ENCODE data around the gene UBE2S. TPM values are rescaled to one million over a fixed set of nuclear protein-coding genes. Genes with fewer than 3 reads are reported as not detected.

The UBE2S gene
- total and polyA plus RNA-seq, 10 of the 15 experiments (the other 5 are each of a cell fraction or from before 2014, with no cell fraction given), result 2.3 to 640 (median 127) TPM

DNA sequence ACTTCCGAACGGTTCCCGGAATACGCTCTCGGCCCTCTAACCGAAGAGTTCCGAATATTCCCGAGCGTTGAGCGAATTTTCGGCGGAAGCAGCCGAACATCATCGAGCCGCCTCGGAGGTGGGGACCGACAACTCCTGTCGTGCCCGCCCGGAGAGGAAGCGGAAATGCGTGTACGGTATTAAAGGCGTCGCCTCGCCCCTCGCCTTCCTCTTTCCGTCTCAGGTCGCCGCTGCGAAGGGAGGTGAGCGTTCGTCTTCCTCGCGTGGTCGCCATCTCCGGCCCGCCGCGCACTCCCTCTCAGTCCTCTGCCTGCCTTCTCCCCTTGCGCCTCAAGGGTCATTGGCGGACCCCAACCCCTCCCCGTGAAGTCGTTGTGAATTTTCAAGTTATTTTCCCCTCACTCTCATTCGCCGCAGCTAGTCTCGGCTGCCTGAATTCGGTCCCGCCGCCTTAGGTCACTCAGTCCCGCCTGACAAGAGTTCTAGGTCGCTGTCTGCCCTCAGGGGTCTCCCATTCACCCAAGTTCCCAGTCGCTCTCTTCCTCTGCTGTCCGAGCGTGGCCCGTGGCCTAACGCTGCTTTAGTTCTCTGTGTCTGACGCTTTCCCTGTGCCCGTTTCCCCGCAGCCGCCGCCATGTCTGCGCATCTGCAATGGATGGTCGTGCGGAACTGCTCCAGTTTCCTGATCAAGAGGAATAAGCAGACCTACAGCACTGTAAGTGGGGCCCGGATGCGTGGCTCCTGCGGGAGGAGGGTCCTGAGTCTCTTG lies 21.7 kb downstream of the UBE2S start, which contains the start of gene RPL28 (continued):
- TF ChIP-seq, protein P1, sequence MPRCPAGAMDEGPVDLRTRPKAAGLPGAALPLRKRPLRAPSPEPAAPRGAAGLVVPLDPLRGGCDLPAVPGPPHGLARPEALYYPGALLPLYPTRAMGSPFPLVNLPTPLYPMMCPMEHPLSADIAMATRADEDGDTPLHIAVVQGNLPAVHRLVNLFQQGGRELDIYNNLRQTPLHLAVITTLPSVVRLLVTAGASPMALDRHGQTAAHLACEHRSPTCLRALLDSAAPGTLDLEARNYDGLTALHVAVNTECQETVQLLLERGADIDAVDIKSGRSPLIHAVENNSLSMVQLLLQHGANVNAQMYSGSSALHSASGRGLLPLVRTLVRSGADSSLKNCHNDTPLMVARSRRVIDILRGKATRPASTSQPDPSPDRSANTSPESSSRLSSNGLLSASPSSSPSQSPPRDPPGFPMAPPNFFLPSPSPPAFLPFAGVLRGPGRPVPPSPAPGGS (IDR thresholded peaks at IDR 0.05; ENCODE audit: borderline replicate concordance, insufficient read depth, low read depth, low read length, poor library complexity, severe bottlenecking), result peak; percentile 69
- TF ChIP-seq SUPT20H (IDR thresholded peaks at IDR 0.05; ENCODE audit: borderline replicate concordance, control insufficient read depth, low read depth, low read length), result no peak
- no peak for TF ChIP-seq KDM1A (IDR thresholded peaks at IDR 0.05; ENCODE audit: borderline replicate concordance)
- no peak for TF ChIP-seq ZNF217 (IDR thresholded peaks at IDR 0.05)
- no peak; a peak in 1 of 4 replicates for TF ChIP-seq ETV6 (conservative IDR thresholded peaks at IDR 0.05 in 1 of 2, IDR thresholded peaks at IDR 0.05 in 1 of 2; ENCODE audit: borderline replicate concordance in 1 of 2, low read depth in 1 of 2)
- peak; percentile 98 for TF ChIP-seq SMAD5 (IDR thresholded peaks at IDR 0.05; ENCODE audit: low read depth)
- TF ChIP-seq SIN3A (IDR thresholded peaks at IDR 0.05; ENCODE audit: low read depth, low read length), result peak; percentile 96
- TF ChIP-seq, protein P2, sequence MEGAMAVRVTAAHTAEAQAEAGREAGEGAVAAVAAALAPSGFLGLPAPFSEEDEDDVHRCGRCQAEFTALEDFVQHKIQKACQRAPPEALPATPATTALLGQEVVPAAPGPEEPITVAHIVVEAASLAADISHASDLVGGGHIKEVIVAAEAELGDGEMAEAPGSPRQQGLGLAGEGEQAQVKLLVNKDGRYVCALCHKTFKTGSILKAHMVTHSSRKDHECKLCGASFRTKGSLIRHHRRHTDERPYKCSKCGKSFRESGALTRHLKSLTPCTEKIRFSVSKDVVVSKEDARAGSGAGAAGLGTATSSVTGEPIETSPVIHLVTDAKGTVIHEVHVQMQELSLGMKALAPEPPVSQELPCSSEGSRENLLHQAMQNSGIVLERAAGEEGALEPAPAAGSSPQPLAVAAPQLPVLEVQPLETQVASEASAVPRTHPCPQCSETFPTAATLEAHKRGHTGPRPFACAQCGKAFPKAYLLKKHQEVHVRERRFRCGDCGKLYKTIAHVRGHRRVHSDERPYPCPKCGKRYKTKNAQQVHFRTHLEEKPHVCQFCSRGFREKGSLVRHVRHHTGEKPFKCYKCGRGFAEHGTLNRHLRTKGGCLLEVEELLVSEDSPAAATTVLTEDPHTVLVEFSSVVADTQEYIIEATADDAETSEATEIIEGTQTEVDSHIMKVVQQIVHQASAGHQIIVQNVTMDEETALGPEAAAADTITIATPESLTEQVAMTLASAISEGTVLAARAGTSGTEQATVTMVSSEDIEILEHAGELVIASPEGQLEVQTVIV (IDR thresholded peaks at IDR 0.05; ENCODE audit: borderline replicate concordance, partially characterized antibody), result no peak
- peak; percentile 90; the same call in 1 of the 2 replicates for TF ChIP-seq CBFB (IDR thresholded peaks at IDR 0.05; ENCODE audit: low read depth)
- no peak for TF ChIP-seq NFYB (IDR thresholded peaks at IDR 0.05; ENCODE audit: insufficient read depth, low read depth, low read length)
- TF ChIP-seq KLF5 (IDR thresholded peaks at IDR 0.05; ENCODE audit: partially characterized antibody), result peak; percentile 29
- TF ChIP-seq MYC (IDR thresholded peaks at IDR 0.05; ENCODE audit: insufficient read depth, insufficient read length, insufficient replicate concordance, low read length, severe bottlenecking), result no peak
- TF ChIP-seq, protein P3, sequence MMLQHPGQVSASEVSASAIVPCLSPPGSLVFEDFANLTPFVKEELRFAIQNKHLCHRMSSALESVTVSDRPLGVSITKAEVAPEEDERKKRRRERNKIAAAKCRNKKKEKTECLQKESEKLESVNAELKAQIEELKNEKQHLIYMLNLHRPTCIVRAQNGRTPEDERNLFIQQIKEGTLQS (IDR thresholded peaks at IDR 0.05; ENCODE audit: borderline replicate concordance, extremely low read depth, low read depth, low read length), result no peak
- no peak for TF ChIP-seq FOS (IDR thresholded peaks at IDR 0.05; ENCODE audit: borderline replicate concordance, extremely low read depth, insufficient read length)
- TF ChIP-seq YBX1 (IDR thresholded peaks at IDR 0.05), result no peak
- TF ChIP-seq, protein P4, sequence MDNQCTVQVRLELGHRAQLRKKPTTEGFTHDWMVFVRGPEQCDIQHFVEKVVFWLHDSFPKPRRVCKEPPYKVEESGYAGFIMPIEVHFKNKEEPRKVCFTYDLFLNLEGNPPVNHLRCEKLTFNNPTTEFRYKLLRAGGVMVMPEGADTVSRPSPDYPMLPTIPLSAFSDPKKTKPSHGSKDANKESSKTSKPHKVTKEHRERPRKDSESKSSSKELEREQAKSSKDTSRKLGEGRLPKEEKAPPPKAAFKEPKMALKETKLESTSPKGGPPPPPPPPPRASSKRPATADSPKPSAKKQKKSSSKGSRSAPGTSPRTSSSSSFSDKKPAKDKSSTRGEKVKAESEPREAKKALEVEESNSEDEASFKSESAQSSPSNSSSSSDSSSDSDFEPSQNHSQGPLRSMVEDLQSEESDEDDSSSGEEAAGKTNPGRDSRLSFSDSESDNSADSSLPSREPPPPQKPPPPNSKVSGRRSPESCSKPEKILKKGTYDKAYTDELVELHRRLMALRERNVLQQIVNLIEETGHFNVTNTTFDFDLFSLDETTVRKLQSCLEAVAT (IDR thresholded peaks at IDR 0.05), result peak; percentile 88
- no peak for TF ChIP-seq HDGF (IDR thresholded peaks at IDR 0.05)
- no peak for TF ChIP-seq EZH2 (IDR thresholded peaks at IDR 0.05; ENCODE audit: borderline replicate concordance, control insufficient read depth, low read depth, low read length)
- TF ChIP-seq MEF2A (IDR thresholded peaks at IDR 0.05; ENCODE audit: insufficient read depth, low read depth, low read length), result no peak
